Liver (tissue), 9 donors: ENCODE measurements around the gene CTSH. TPM values are rescaled to one million over a fixed set of nuclear protein-coding genes. Genes with fewer than 3 reads are reported as not detected.
"Not testable (repeated sequence)": the region's sequence is repeated elsewhere in the genome, so short reads cannot be mapped to it uniquely, and the experiment has no call there.

Experiments used
- DNase-seq: peaks from one replicate; pipeline ENCODE4 v3.0.0-alpha.2; 2017; ENCODE audit warnings: low spot score
- H3K27ac ChIP-seq, 2 donors: one replicate each; pipeline ENCODE4 v1.7.0; 2013; ENCODE audit warnings: inconsistent platforms in 2 of 2, low read length in 2 of 2, control low read depth in 1 of 2, low read depth in 1 of 2, mild to moderate bottlenecking in 1 of 2
- H3K27me3 ChIP-seq, 4 donors: one replicate each; pipeline versions ENCODE4 v1.6.1 to v1.7.0; 2013; ENCODE audit warnings: low read length in 3 of 4, inconsistent platforms in 1 of 4, mild to moderate bottlenecking in 1 of 4, moderate library complexity in 1 of 4; ENCODE audit not compliant: control insufficient read depth in 4 of 4, insufficient read depth in 4 of 4
- H3K36me3 ChIP-seq, 4 donors: one replicate each; pipeline versions ENCODE4 v1.6.1 to v1.7.0; 2013; ENCODE audit warnings: low read length in 3 of 4, mild to moderate bottlenecking in 3 of 4, low read depth in 1 of 4, moderate library complexity in 1 of 4; ENCODE audit not compliant: control insufficient read depth in 4 of 4, insufficient read depth in 3 of 4
- H3K4me1 ChIP-seq, 4 donors: one replicate each; pipeline versions ENCODE4 v1.6.1 to v1.7.0; 2013; ENCODE audit warnings: low read length in 3 of 4, mild to moderate bottlenecking in 3 of 4, moderate library complexity in 1 of 4; ENCODE audit not compliant: control insufficient read depth in 4 of 4, insufficient read depth in 4 of 4
- H3K4me3 ChIP-seq, 3 donors: one replicate each; pipeline versions ENCODE4 v1.6.1 to v1.7.0; 2013; ENCODE audit warnings: low read length in 3 of 3, control low read depth in 1 of 3, low read depth in 1 of 3, mild to moderate bottlenecking in 1 of 3
- H3K9ac ChIP-seq, 2 donors: one replicate each; pipeline ENCODE4 v1.7.0; 2013; ENCODE audit warnings: low read length in 2 of 2, mild to moderate bottlenecking in 2 of 2, moderate library complexity in 2 of 2, control low read depth in 1 of 2, low read depth in 1 of 2
- H3K9me3 ChIP-seq, 4 donors: one replicate each; pipeline versions ENCODE4 v1.6.1 to v1.7.0; 2013; ENCODE audit warnings: low read length in 3 of 4; ENCODE audit not compliant: control insufficient read depth in 4 of 4
- ATF3 ChIP-seq: IDR thresholded peaks from 2 replicates; pipeline ENCODE4 v1.6.1; 2016; ENCODE audit warnings: antibody characterized with exemption
- CTCF ChIP-seq: fragments of 150-350 bp; IDR thresholded peaks from 2 replicates; pipeline ENCODE4 v1.5.1; 2017; ENCODE audit warnings: improper control_type of control experiment, low read depth, low read length; ENCODE audit not compliant: missing input control
- EGR1 ChIP-seq, 2 donors: IDR thresholded peaks; 2 replicates each; pipeline ENCODE4 v1.6.1; 2016 to 2018; ENCODE audit warnings: antibody characterized with exemption in 2 of 2, low read depth in 2 of 2
- FOXA1 ChIP-seq: IDR thresholded peaks from 2 replicates; pipeline ENCODE4 v1.6.1; 2016; ENCODE audit warnings: antibody characterized with exemption
- FOXA2 ChIP-seq: IDR thresholded peaks from 2 replicates; pipeline ENCODE4 v1.6.1; 2016; ENCODE audit warnings: antibody characterized with exemption
- GABPA ChIP-seq, 2 donors: IDR thresholded peaks in 1 of 2; conservative IDR thresholded peaks in 1 of 2; 2 replicates each; pipeline ENCODE4 v1.6.1; 2016; ENCODE audit warnings: antibody characterized with exemption in 2 of 2, mild to moderate bottlenecking in 1 of 2, moderate library complexity in 1 of 2
- HNF4A ChIP-seq, 2 donors: conservative IDR thresholded peaks; 2 replicates each; pipeline ENCODE4 v1.6.1; 2016; ENCODE audit warnings: antibody characterized with exemption in 2 of 2, mild to moderate bottlenecking in 2 of 2
- HNF4G ChIP-seq: IDR thresholded peaks from 2 replicates; pipeline ENCODE4 v1.6.1; 2016; ENCODE audit warnings: antibody characterized with exemption
- JUND ChIP-seq, 2 donors: IDR thresholded peaks; 2 replicates each; pipeline ENCODE4 v1.6.1; 2016; ENCODE audit warnings: antibody characterized with exemption in 2 of 2
- MAX ChIP-seq: IDR thresholded peaks from 2 replicates; pipeline ENCODE4 v1.6.1; 2016; ENCODE audit warnings: antibody characterized with exemption
- NR2F2 ChIP-seq: IDR thresholded peaks from 2 replicates; pipeline ENCODE4 v1.6.1; 2016; ENCODE audit warnings: antibody characterized with exemption
- RAD21 ChIP-seq, 2 donors: IDR thresholded peaks; 2 replicates each; pipeline ENCODE4 v1.6.1; 2016; ENCODE audit warnings: antibody characterized with exemption in 2 of 2, mild to moderate bottlenecking in 2 of 2
- REST ChIP-seq: IDR thresholded peaks from 2 replicates; pipeline ENCODE4 v1.6.1; 2016; ENCODE audit warnings: antibody characterized with exemption, mild to moderate bottlenecking
- RXRA ChIP-seq, 2 donors: IDR thresholded peaks; 2 replicates each; pipeline ENCODE4 v1.6.1; 2017 to 2018; ENCODE audit warnings: antibody characterized with exemption in 2 of 2, mild to moderate bottlenecking in 1 of 2
- SP1 ChIP-seq: IDR thresholded peaks from 2 replicates; pipeline ENCODE4 v1.6.1; 2018; ENCODE audit warnings: antibody characterized with exemption, mild to moderate bottlenecking
- TAF1 ChIP-seq: conservative IDR thresholded peaks from 2 replicates; pipeline ENCODE4 v1.6.1; 2016; ENCODE audit warnings: antibody characterized with exemption, mild to moderate bottlenecking
- YY1 ChIP-seq: IDR thresholded peaks from 2 replicates; pipeline ENCODE4 v1.6.1; 2016; ENCODE audit warnings: antibody characterized with exemption, mild to moderate bottlenecking
- ZBTB33 ChIP-seq: IDR thresholded peaks from 2 replicates; pipeline ENCODE4 v1.6.1; 2016; ENCODE audit warnings: antibody characterized with exemption
- WGBS: extraction: QIAGEN DNeasy Blood & Tissue Kit; methylation state at CpG from one replicate; pipeline ENCODE4 v1.1.7; 2013; 5-methylcytosine and 5-hydroxymethylcytosine counted together
- polyA plus RNA-seq, 2 donors: library from polyadenylated mRNA; stranded (reverse) in 1 of 2; unstranded in 1 of 2; fragments of 200-250 nt in 1 of 2; fragments of >200 nt in 1 of 2; fragmentation: Nextera tagmentation in 1 of 2; extraction: Ambion mirVana in 1 of 2; gene quantifications; one replicate each; pipeline versions ENCODE4 v1.2.1 to v1.2.3, GENCODE V29; 2013 to 2015
- total RNA-seq, 2 donors: library from RNA; depleted of rRNA; stranded (reverse); fragments of >200 nt; gene quantifications; one replicate each; pipeline ENCODE4 v1.2.3, GENCODE V29; 2014
- donor health status: healthy.
- donor health status: healthy.
- donor health status: healthy.
- donor health status: healthy.
- donor health status: healthy.

CTSH gene
- total and polyA plus RNA-seq, 4 donors: 46.3 to 162 (median 95.8) TPM

GRCh38 chr15:78878356-78878755 lies 66.5 kb downstream of the CTSH start:
- Histone ChIP-seq H3K9me3 (no peaks in the 10 kb centered on the region), H3K27me3 (no peaks in the 10 kb centered on the region), H3K4me3 (no peak overlapping the region), H3K4me1 (peaks cover 18 to 57% (median 43%) of the 10 kb centered on the region in 4 donors), H3K9ac (no peak overlapping the region), H3K36me3 (peaks cover 0 to 3% (median under 1%) of the 10 kb centered on the region in 4 donors), H3K27ac (no peak overlapping the region)
- WGBS: 51% methylated on average over 1 of the region's 1 CpG
- TF ChIP-seq RXRA (IDR thresholded peaks at IDR 0.05) (no peak), FOXA2 (no peak), CTCF (no peak), TAF1 (no peak), GABPA (IDR thresholded peaks at IDR 0.05 in 1 of 2, conservative IDR thresholded peaks at IDR 0.05 in 1 of 2) (no peak), HNF4G (no peak), MAX (no peak), SP1 (no peak), NR2F2 (no peak), HNF4A (conservative IDR thresholded peaks at IDR 0.05) (no peak), ATF3 (no peak), JUND (IDR thresholded peaks at IDR 0.05) (no peak), REST (no peak), ZBTB33 (no peak), EGR1 (IDR thresholded peaks at IDR 0.05; ENCODE audit: low read depth in 2 of 2) (no peak), YY1 (no peak), RAD21 (IDR thresholded peaks at IDR 0.05) (no peak), FOXA1 (no peak)
- DNase-seq: no peak

GRCh38 chr15:78876954-78877353 lies 67.9 kb downstream of the CTSH start:
- H3K9ac ChIP-seq, H3K4me3 ChIP-seq, H3K36me3 ChIP-seq, H3K27ac ChIP-seq, H3K27me3 ChIP-seq, DNase-seq, H3K9me3 ChIP-seq: not testable (repeated sequence)
- H3K4me1 ChIP-seq: peaks cover 17 to 57% (median 42%) of the 10 kb centered on the region in 4 donors
- WGBS: 83% methylated on average over 14 of the region's 14 CpGs
